K562 (cell line): ENCODE data around the gene BICC1. TPM values are rescaled to one million over a fixed set of nuclear protein-coding genes. Genes with fewer than 3 reads are reported as not detected.

Experiments used
- ATAC-seq: fragments of 200-7000 bp; cut with Tn5 transposase; 3 replicates; pipeline ENCODE4 v1.9.1; 2020; ENCODE audit warnings: moderate library complexity
- BruUV-seq: library from RNA; stranded (reverse); fragments of 400-500 nt; replicated peaks from 2 replicates; lab custom pipeline; 2021; lab: Mats Ljungman, UMichigan
- CTCF ChIA-PET: fragments of 300-600 bp; formaldehyde crosslinking; extraction: SDS; loops from one replicate; lab custom pipeline; 2021; ENCODE audit warnings: low intra/inter-chr PET ratio; lab: Yijun Ruan, JAX
- POLR2A ChIA-PET: fragments of 300-600, 350-650 bp; sonication (Branson Sonifier 250); formaldehyde crosslinking; extraction: SDS; loops from one replicate; lab custom pipeline; 2021; ENCODE audit warnings: antibody characterized with exemption, inconsistent platforms; lab: Yijun Ruan, JAX
- DNase-seq, 4 experiments: peaks; one replicate each; pipeline versions ENCODE4 v3.0.0 to v3.0.0-alpha.2; 2011 to 2018; ENCODE audit warnings: low spot score in 3 of 4, mixed read lengths in 3 of 4; ENCODE audit errors: extremely low read depth in 1 of 4
- FAIRE-seq: peaks from 2 replicates; lab custom pipeline; 2011; peaks lifted over from hg19 to GRCh38; lab: Jason Lieb, UNC
- H2AFZ ChIP-seq: 2 replicates; pipeline ENCODE4 v1.6.0; 2011; ENCODE audit warnings: low read depth, low read length, control low read depth, inconsistent platforms
- H3K27ac ChIP-seq: fragments of 200-600 bp; 3 replicates; pipeline ENCODE4 v1.8.0; 2011; ENCODE audit warnings: low read depth, mild to moderate bottlenecking, control low read depth, inconsistent platforms, low read length, moderate library complexity, mixed read lengths; ENCODE audit errors: extremely low read depth
- H3K27me3 ChIP-seq, 2 experiments: fragments of 300-600 bp in 1 of 2; 2 replicates in 1 of 2; 3 replicates in 1 of 2; pipeline versions ENCODE4 v1.6.0 to v1.8.0; 2011; ENCODE audit warnings: inconsistent platforms in 2 of 2, low read length in 2 of 2, mild to moderate bottlenecking in 1 of 2, mixed read lengths in 1 of 2, moderate library complexity in 1 of 2; ENCODE audit not compliant: control insufficient read depth in 2 of 2, insufficient read depth in 2 of 2
- H3K36me3 ChIP-seq: fragments of 300-600 bp; 3 replicates; pipeline ENCODE4 v1.8.0; 2011; ENCODE audit warnings: mild to moderate bottlenecking, low read length, inconsistent platforms; ENCODE audit not compliant: control insufficient read depth, insufficient read depth
- H3K4me1 ChIP-seq, 2 experiments: fragments of 200-600 bp in 1 of 2; replicated peaks in 1 of 2; 2 replicates in 1 of 2; 3 replicates in 1 of 2; pipeline versions ENCODE4 v1.5.1 to v1.8.0; 2011; ENCODE audit warnings: inconsistent platforms in 2 of 2, low read length in 2 of 2, mild to moderate bottlenecking in 1 of 2, mixed read lengths in 1 of 2, moderate library complexity in 1 of 2; ENCODE audit not compliant: control insufficient read depth in 2 of 2, insufficient read depth in 2 of 2
- H3K4me2 ChIP-seq: 2 replicates; pipeline ENCODE4 v1.6.1; 2011; ENCODE audit warnings: low read length, control low read depth, inconsistent platforms, mixed read lengths; ENCODE audit not compliant: insufficient read depth
- H3K4me3 ChIP-seq: fragments of 200-600 bp; sonication (generic), shearing (Covaris generic); 2 replicates; pipeline ENCODE4 v1.5.1; 2016; ENCODE audit warnings: control low read depth, inconsistent platforms
- H3K79me2 ChIP-seq: fragments of 200-600 bp; 3 replicates; pipeline ENCODE4 v1.8.0; 2011; ENCODE audit warnings: low read length, inconsistent platforms; ENCODE audit not compliant: control insufficient read depth, insufficient read depth
- H3K9ac ChIP-seq, 2 experiments: 2 replicates each; pipeline versions ENCODE4 v1.6.0 to v1.6.1; 2011; ENCODE audit warnings: low read depth in 2 of 2, low read length in 2 of 2, control low read depth in 1 of 2, inconsistent platforms in 1 of 2, mild to moderate bottlenecking in 1 of 2, mixed read lengths in 1 of 2; ENCODE audit not compliant: insufficient read depth in 1 of 2
- H3K9me1 ChIP-seq: one replicate; pipeline ENCODE4 v1.6.0; 2011; ENCODE audit warnings: inconsistent platforms, mild to moderate bottlenecking, low read length, moderate library complexity; ENCODE audit not compliant: control insufficient read depth, insufficient read depth
- H3K9me3 ChIP-seq: replicated peaks from 2 replicates; pipeline ENCODE4 v1.5.1; 2011; ENCODE audit warnings: low read depth, low read length, inconsistent platforms; ENCODE audit not compliant: control insufficient read depth, insufficient read depth
- H4K20me1 ChIP-seq: replicated peaks from 2 replicates; pipeline ENCODE4 v1.6.1; 2011; ENCODE audit warnings: low read length, inconsistent platforms, mixed read lengths; ENCODE audit not compliant: control insufficient read depth, insufficient read depth
- CEBPZ ChIP-seq: fragments of 150-350 bp; IDR thresholded peaks from 2 replicates; pipeline ENCODE4 v1.6.1; 2014; ENCODE audit warnings: low read depth, mild to moderate bottlenecking, low read length, borderline replicate concordance
- CSDE1 ChIP-seq, 2 experiments: fragments of 450-650 bp; IDR thresholded peaks; 2 replicates each; pipeline ENCODE4 v1.6.1; 2016; ENCODE audit warnings: mild to moderate bottlenecking in 1 of 2
- KAT7 ChIP-seq: sonication (generic); formaldehyde crosslinking; IDR thresholded peaks from 2 replicates; pipeline ENCODE4 v1.8.0; 2022; ENCODE audit warnings: missing genetic modification reagents, mild to moderate bottlenecking, borderline replicate concordance
- L3MBTL2 ChIP-seq: fragments of 450-650 bp; IDR thresholded peaks from 2 replicates; pipeline ENCODE4 v1.6.1; 2016; ENCODE audit warnings: mild to moderate bottlenecking, moderate library complexity
- PATZ1 ChIP-seq: fragments of 250-450 bp; sonication (Bioruptor Pico); IDR thresholded peaks from 2 replicates; pipeline ENCODE4 v1.5.0; 2020; ENCODE audit warnings: mild to moderate bottlenecking, borderline replicate concordance
- SIX5 ChIP-seq, 2 experiments: IDR thresholded peaks; 2 replicates each; pipeline ENCODE4 v1.6.1; 2011; ENCODE audit warnings: low read length in 2 of 2, borderline replicate concordance in 1 of 2, low read depth in 1 of 2, mild to moderate bottlenecking in 1 of 2, moderate library complexity in 1 of 2; ENCODE audit not compliant: insufficient read depth in 1 of 2
- SREBF1 ChIP-seq: fragments of 150-350 bp; IDR thresholded peaks from 2 replicates; pipeline ENCODE4 v1.6.1; 2014; ENCODE audit warnings: antibody characterized with exemption, low read depth, low read length, borderline replicate concordance
- TCF7L2 ChIP-seq: fragments of 150-350 bp; IDR thresholded peaks from 2 replicates; pipeline ENCODE4 v1.6.1; 2016; ENCODE audit warnings: low read depth, mild to moderate bottlenecking, low read length, moderate library complexity
- TEAD2 ChIP-seq: fragments of 450-650 bp; IDR thresholded peaks from 2 replicates; pipeline ENCODE4 v1.6.1; 2016; ENCODE audit warnings: missing genetic modification characterization, control low read depth, missing compliant biosample characterization
- ZBTB5 ChIP-seq: fragments of 450-650 bp; IDR thresholded peaks from 2 replicates; pipeline ENCODE4 v1.6.1; 2017; ENCODE audit warnings: antibody characterized with exemption
- WGBS: fragments of 100-300 bp; shearing (Covaris generic); methylation state at CpG from one replicate; pipeline ENCODE4 v1.1.6; 2016; ENCODE audit warnings: low coverage, mixed read lengths; ENCODE audit not compliant: insufficient coverage; ENCODE audit errors: missing lambda C conversion rate; 5-methylcytosine and 5-hydroxymethylcytosine counted together
- in situ Hi-C: fragments of 300-500 bp; cut with MboI; formaldehyde crosslinking; loops from 4 replicates; pipeline ENCODE4 v1.15.0; 2018; ENCODE audit warnings: inconsistent platforms, mixed read lengths
- intact Hi-C: fragments of 100-400 bp; cut with micrococcal nuclease; formaldehyde crosslinking; loops from 2 replicates; pipeline ENCODE4 v1.14.2; 2022
- polyA plus RNA-seq, 8 experiments: library from polyadenylated mRNA; depleted of rRNA in 4 of 8; stranded (reverse) in 5 of 8; unstranded in 3 of 8; fragments of >200 nt; fragmentation: Nextera tagmentation in 2 of 8; fragmentation: Illumina TruSeq in 1 of 8; extraction: Ambion mirVana in 2 of 8; extraction: Trizol in 1 of 8; gene quantifications; 2 replicates each; pipeline versions ENCODE4 v1.2.1 to v1.2.3, GENCODE V29; 2011 to 2014; ENCODE audit warnings: inconsistent platforms in 1 of 8, missing spikeins in 1 of 8
- total RNA-seq, 7 experiments: library from RNA; depleted of rRNA in 6 of 7; stranded (reverse); fragments of >200 nt in 6 of 7; fragmentation: Illumina TruSeq in 2 of 7; extraction: Trizol in 2 of 7; gene quantifications; 2 replicates each; pipeline versions ENCODE4 v1.2.1 to v1.2.3, GENCODE V29; 2011 to 2021; ENCODE audit warnings: low replicate concordance in 1 of 7

The BICC1 gene
- total and polyA plus RNA-seq, 9 of the 15 experiments (the other 6 are each of a cell fraction or from before 2014, with no cell fraction given) = not detected

GRCh38 chr10:58779594-58779993 is 266.9 kb downstream of the BICC1 start:
- ChIA-PET POLR2A (no interaction called here), CTCF (no interaction called here)
- no peaks in the 10 kb centered on the region for H3K9me3 ChIP-seq
- DNase-seq (no peak), FAIRE-seq (no peak), ATAC-seq (no peak)
- BruUV-seq = no TSS peak
- no peaks in the 10 kb centered on the region for H3K79me2 ChIP-seq
- H3K9ac ChIP-seq = no peak overlapping the region
- intact Hi-C loops = no loop called here
- H3K9me1 ChIP-seq = no peaks in the 10 kb centered on the region
- no peak overlapping the region for H2AFZ ChIP-seq
- no peak overlapping the region for H3K4me3 ChIP-seq
- no peak overlapping the region for H3K27ac ChIP-seq
- H3K4me2 ChIP-seq = no peak overlapping the region
- H3K27me3 ChIP-seq = no peaks in the 10 kb centered on the region
- no peaks in the 10 kb centered on the region for H3K4me1 ChIP-seq
- H3K36me3 ChIP-seq = no peaks in the 10 kb centered on the region
- H4K20me1 ChIP-seq = no peaks in the 10 kb centered on the region
- in situ Hi-C loops = loop anchor here (25.0 kb wide), 1 partner anchor 1033 kb away; no protein-coding TSS in a partner anchor
- WGBS = 0% methylated on average over 5 of the region's 5 CpGs
- no peak for TF ChIP-seq L3MBTL2
- TF ChIP-seq ZBTB5 = no peak
- TF ChIP-seq PATZ1 (CRISPR knock-in tag) = no peak
- TF ChIP-seq CEBPZ = no peak
- no peak for TF ChIP-seq KAT7
- TF ChIP-seq CSDE1 (IDR thresholded peaks at IDR 0.05) = no peak
- TF ChIP-seq TCF7L2 = no peak
- no peak for TF ChIP-seq SREBF1
- no peak for TF ChIP-seq SIX5 (IDR thresholded peaks at IDR 0.05; ENCODE audit: borderline replicate concordance in 1 of 2, insufficient read depth in 1 of 2, low read depth in 1 of 2, low read length in 2 of 2)
- TF ChIP-seq TEAD2 = no peak
